Stimulated activated CD4-positive, alpha-beta T cell treated with anti-CD3 and anti-CD28 coated beads, Interleukin-12 subunit alpha, Interleukin-12 subunit beta, amount 100 ng/mL, for 4 hours (primary cell): Measurements from ENCODE around the gene KCTD15.

ENCODE experiments used
- DNase-seq: peaks from one replicate; pipeline ENCODE4 v3.0.0-alpha.2; 2020

The KCTD15 gene

DNA sequence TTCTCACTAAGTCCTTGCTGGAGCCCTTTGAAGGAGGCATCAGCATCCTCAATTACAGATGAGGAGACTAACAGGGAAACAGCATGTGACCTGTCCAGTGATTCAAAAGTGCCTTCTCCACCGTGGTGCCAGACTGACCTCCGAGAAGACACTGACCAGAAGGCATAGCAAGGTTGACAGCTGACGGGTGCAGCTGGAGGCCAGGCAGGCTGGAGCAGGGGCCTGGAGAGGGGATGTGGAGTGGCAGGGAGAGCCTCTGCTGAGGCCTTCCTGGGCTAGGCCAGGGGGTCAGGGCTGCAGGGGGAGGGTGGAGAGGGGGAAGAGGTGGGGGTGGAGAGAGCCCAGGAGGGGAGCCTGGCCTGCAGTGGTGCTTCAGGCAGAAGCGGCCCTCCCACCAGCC lies 66.3 kb downstream of the KCTD15 start:
- DNase-seq = no peak

- no peak for DNase-seq
Measured at GRCh38 chr19:33863436-33863835, 66.8 kb downstream of the KCTD15 start.

DNA sequence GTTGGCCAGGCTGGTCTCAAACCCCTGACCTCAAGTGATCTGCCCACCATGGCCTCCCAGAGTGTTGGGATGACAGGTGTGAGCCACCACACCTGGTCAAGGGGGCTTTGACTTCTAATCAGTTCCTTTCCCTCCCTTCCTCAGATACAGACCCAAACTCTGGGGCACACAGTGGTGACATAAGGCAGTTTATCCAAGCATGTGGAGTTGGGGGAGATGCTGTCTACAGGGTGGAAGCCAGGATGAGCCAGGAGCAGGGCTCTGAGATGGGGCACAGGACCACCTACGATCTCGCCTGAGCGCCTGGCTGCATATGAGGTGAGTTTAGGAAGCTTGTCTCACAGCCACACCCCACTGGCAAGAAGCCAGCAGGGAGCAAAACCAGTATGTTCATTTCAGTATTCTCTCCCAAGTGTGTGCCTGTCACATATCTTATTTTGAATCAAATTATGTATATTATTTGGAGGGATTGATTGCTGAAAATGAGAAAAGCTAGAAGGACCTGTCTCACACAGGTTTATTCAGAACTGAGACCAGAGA lies 67.7 kb downstream of the KCTD15 start:
- DNase-seq = no peak

DNA sequence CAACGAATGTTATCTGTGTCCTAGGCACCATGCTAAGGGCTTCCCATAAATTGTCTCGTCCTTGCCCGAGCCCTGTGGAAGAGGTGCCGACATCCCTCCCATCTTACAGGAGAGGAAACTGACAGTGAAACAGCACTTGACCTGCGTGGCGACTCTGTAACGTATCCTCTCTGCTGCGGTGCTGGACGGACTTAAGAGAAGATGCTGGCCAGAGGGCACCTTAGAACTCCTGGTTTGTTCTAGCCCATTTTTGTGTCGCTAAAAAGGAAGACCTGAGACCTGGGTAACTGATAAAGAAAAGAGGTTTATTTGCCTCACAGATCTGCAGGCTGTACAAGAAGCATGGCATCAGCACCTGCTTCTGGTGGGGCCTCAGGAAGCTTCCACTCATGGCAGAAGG lies 68.6 kb downstream of the KCTD15 start:
- no peak for DNase-seq
